ENCODE measurements around the gene RIMBP2. TPM values are rescaled to one million over a fixed set of nuclear protein-coding genes. Genes with fewer than 3 reads are reported as not detected.

The RIMBP2 gene
- total and polyA plus RNA-seq, 7 experiments from 2014 or later, result 0.05 TPM; not detected in 6

GRCh38 chr12:130517588-130517987, 198.5 kb downstream of the RIMBP2 start:
- H3K36me3 ChIP-seq (ENCODE audit: control insufficient read depth in 2 of 3, insufficient read depth in 3 of 3, low read length in 3 of 3), result no peaks in the 10 kb centered on the region
- Mint-ChIP-seq H3K9me3 (peaks cover 0 to 8% (median 4%) of the 10 kb centered on the region in 11 donors), H3K4me1 (no peaks in the 10 kb centered on the region), H3K36me3 (no peaks in the 10 kb centered on the region), H3K4me3 (no peak overlapping the region), H3K27me3 (peaks cover 0 to 46% (median 5%) of the 10 kb centered on the region in 5 donors), H3K27ac (no peak overlapping the region)
- POLR2A ChIA-PET, result no interaction called here
- CTCF ChIA-PET, result no interaction called here
- no peak overlapping the region for H3K27ac ChIP-seq (ENCODE audit: low read depth, low read length)
- DNase-seq, result no peak
- ATAC-seq, result no peak
- no peak overlapping the region for H3K4me3 ChIP-seq (ENCODE audit: low read length)
- no peaks in the 10 kb centered on the region for H3K4me1 ChIP-seq (ENCODE audit: control insufficient read depth in 2 of 2, insufficient read depth in 2 of 2, low read length in 2 of 2)
- H3K9me3 ChIP-seq (ENCODE audit: control insufficient read depth in 2 of 3, low read length in 3 of 3), result no peaks in the 10 kb centered on the region
- intact Hi-C loops (cut with micrococcal nuclease), result no loop called here
- no peaks in the 10 kb centered on the region for H3K27me3 ChIP-seq (ENCODE audit: control insufficient read depth in 2 of 2, insufficient read depth in 2 of 2, low read length in 2 of 2)

GRCh38 chr12:130514149-130514551, 201.9 kb downstream of the RIMBP2 start:
- DNase-seq, result no peak
- Mint-ChIP-seq H3K27me3 (peaks cover 0 to 35% (median 4%) of the 10 kb centered on the region in 5 donors), H3K36me3 (no peaks in the 10 kb centered on the region), H3K4me3 (no peak overlapping the region), H3K4me1 (no peaks in the 10 kb centered on the region), H3K27ac (no peak overlapping the region), H3K9me3 (peaks cover 0 to 8% (median 4%) of the 10 kb centered on the region in 11 donors)
- POLR2A ChIA-PET, result no interaction called here
- CTCF ChIA-PET, result no interaction called here
- no peak overlapping the region for H3K4me3 ChIP-seq (ENCODE audit: low read length)
- no peak for ATAC-seq
- no peaks in the 10 kb centered on the region for H3K9me3 ChIP-seq (ENCODE audit: control insufficient read depth in 2 of 3, low read length in 3 of 3)
- no peaks in the 10 kb centered on the region for H3K4me1 ChIP-seq (ENCODE audit: control insufficient read depth in 2 of 2, insufficient read depth in 2 of 2, low read length in 2 of 2)
- H3K27ac ChIP-seq (ENCODE audit: low read depth, low read length), result no peak overlapping the region
- H3K27me3 ChIP-seq (ENCODE audit: control insufficient read depth in 2 of 2, insufficient read depth in 2 of 2, low read length in 2 of 2), result no peaks in the 10 kb centered on the region
- intact Hi-C loops (cut with micrococcal nuclease), result no loop called here
- H3K36me3 ChIP-seq (ENCODE audit: control insufficient read depth in 2 of 3, insufficient read depth in 3 of 3, low read length in 3 of 3), result no peaks in the 10 kb centered on the region

GRCh38 chr12:130513556-130513955, 202.5 kb downstream of the RIMBP2 start:
- ChIA-PET POLR2A (no interaction called here), CTCF (no interaction called here)
- intact Hi-C loops (cut with micrococcal nuclease), result no loop called here
- Mint-ChIP-seq H3K4me1 (no peaks in the 10 kb centered on the region), H3K27ac (no peak overlapping the region), H3K4me3 (no peak overlapping the region), H3K27me3 (peaks cover 0 to 35% (median 4%) of the 10 kb centered on the region in 5 donors), H3K9me3 (peaks cover 0 to 8% (median 4%) of the 10 kb centered on the region in 11 donors), H3K36me3 (no peaks in the 10 kb centered on the region)
- Histone ChIP-seq H3K36me3 (ENCODE audit: control insufficient read depth in 2 of 3, insufficient read depth in 3 of 3, low read length in 3 of 3) (no peaks in the 10 kb centered on the region), H3K27ac (ENCODE audit: low read depth, low read length) (no peak overlapping the region), H3K4me1 (ENCODE audit: control insufficient read depth in 2 of 2, insufficient read depth in 2 of 2, low read length in 2 of 2) (no peaks in the 10 kb centered on the region), H3K9me3 (ENCODE audit: control insufficient read depth in 2 of 3, low read length in 3 of 3) (no peaks in the 10 kb centered on the region), H3K4me3 (ENCODE audit: low read length) (no peak overlapping the region), H3K27me3 (ENCODE audit: control insufficient read depth in 2 of 2, insufficient read depth in 2 of 2, low read length in 2 of 2) (no peaks in the 10 kb centered on the region)
- ATAC-seq (no peak), DNase-seq (no peak)

GRCh38 chr12:130511285-130511684, 204.8 kb downstream of the RIMBP2 start:
- Histone ChIP-seq H3K4me3 (ENCODE audit: low read length) (no peak overlapping the region), H3K36me3 (ENCODE audit: control insufficient read depth in 2 of 3, insufficient read depth in 3 of 3, low read length in 3 of 3) (no peaks in the 10 kb centered on the region), H3K27ac (ENCODE audit: low read depth, low read length) (no peak overlapping the region), H3K4me1 (ENCODE audit: control insufficient read depth in 2 of 2, insufficient read depth in 2 of 2, low read length in 2 of 2) (no peaks in the 10 kb centered on the region), H3K27me3 (ENCODE audit: control insufficient read depth in 2 of 2, insufficient read depth in 2 of 2, low read length in 2 of 2) (no peaks in the 10 kb centered on the region), H3K9me3 (ENCODE audit: control insufficient read depth in 2 of 3, low read length in 3 of 3) (no peaks in the 10 kb centered on the region)
- Mint-ChIP-seq H3K27ac (no peak overlapping the region), H3K4me1 (no peaks in the 10 kb centered on the region), H3K4me3 (no peak overlapping the region), H3K9me3 (peaks cover 0 to 6% (median 3%) of the 10 kb centered on the region in 11 donors), H3K36me3 (no peaks in the 10 kb centered on the region), H3K27me3 (peaks cover 0 to 25% (median 4%) of the 10 kb centered on the region in 5 donors)
- DNase-seq (no peak), ATAC-seq (no peak)
- POLR2A ChIA-PET, result no interaction called here
- intact Hi-C loops (cut with micrococcal nuclease), result no loop called here
- CTCF ChIA-PET, result no interaction called here

- Histone ChIP-seq H3K27me3 (ENCODE audit: control insufficient read depth in 2 of 2, insufficient read depth in 2 of 2, low read length in 2 of 2) (no peaks in the 10 kb centered on the region), H3K36me3 (ENCODE audit: control insufficient read depth in 2 of 3, insufficient read depth in 3 of 3, low read length in 3 of 3) (no peaks in the 10 kb centered on the region), H3K4me3 (ENCODE audit: low read length) (no peak overlapping the region), H3K4me1 (ENCODE audit: control insufficient read depth in 2 of 2, insufficient read depth in 2 of 2, low read length in 2 of 2) (no peaks in the 10 kb centered on the region), H3K9me3 (ENCODE audit: control insufficient read depth in 2 of 3, low read length in 3 of 3) (no peaks in the 10 kb centered on the region), H3K27ac (ENCODE audit: low read depth, low read length) (no peak overlapping the region)
- H3K4me3 Mint-ChIP-seq, result no peak overlapping the region
- ATAC-seq (no peak), DNase-seq (no peak)
- no peaks in the 10 kb centered on the region for H3K36me3 Mint-ChIP-seq
- H3K4me1 Mint-ChIP-seq, result no peaks in the 10 kb centered on the region
- CTCF ChIA-PET, result no interaction called here
- peaks cover 0 to 4% (median 0%) of the 10 kb centered on the region in 11 donors for H3K9me3 Mint-ChIP-seq
- POLR2A ChIA-PET, result no interaction called here
- peaks cover 0 to 14% (median 0%) of the 10 kb centered on the region in 5 donors for H3K27me3 Mint-ChIP-seq
- H3K27ac Mint-ChIP-seq, result no peak overlapping the region
- intact Hi-C loops (cut with micrococcal nuclease), result no loop called here
These were observed 206.6 kb downstream of the RIMBP2 start for GRCh38 chr12:130509454-130509853.

GRCh38 chr12:130508847-130509246, 207.3 kb downstream of the RIMBP2 start:
- no peak overlapping the region for H3K4me3 Mint-ChIP-seq
- no peak overlapping the region for H3K27ac Mint-ChIP-seq
- no peak for DNase-seq
- peaks cover 0 to 4% (median 0%) of the 10 kb centered on the region in 11 donors for H3K9me3 Mint-ChIP-seq
- no peaks in the 10 kb centered on the region for H3K36me3 ChIP-seq (ENCODE audit: control insufficient read depth in 2 of 3, insufficient read depth in 3 of 3, low read length in 3 of 3)
- H3K9me3 ChIP-seq (ENCODE audit: control insufficient read depth in 2 of 3, low read length in 3 of 3), result no peaks in the 10 kb centered on the region
- CTCF ChIA-PET, result no interaction called here
- H3K27ac ChIP-seq (ENCODE audit: low read depth, low read length), result no peak overlapping the region
- H3K4me1 Mint-ChIP-seq, result no peaks in the 10 kb centered on the region
- no peak overlapping the region for H3K4me3 ChIP-seq (ENCODE audit: low read length)
- intact Hi-C loops (cut with micrococcal nuclease), result no loop called here
- POLR2A ChIA-PET, result no interaction called here
- peaks cover 0 to 9% (median 0%) of the 10 kb centered on the region in 5 donors for H3K27me3 Mint-ChIP-seq
- H3K36me3 Mint-ChIP-seq, result no peaks in the 10 kb centered on the region
- no peak for ATAC-seq
- H3K27me3 ChIP-seq (ENCODE audit: control insufficient read depth in 2 of 2, insufficient read depth in 2 of 2, low read length in 2 of 2), result no peaks in the 10 kb centered on the region
- H3K4me1 ChIP-seq (ENCODE audit: control insufficient read depth in 2 of 2, insufficient read depth in 2 of 2, low read length in 2 of 2), result no peaks in the 10 kb centered on the region

- Mint-ChIP-seq H3K4me1 (no peaks in the 10 kb centered on the region), H3K4me3 (no peak overlapping the region), H3K9me3 (peaks cover 0 to 4% (median 0%) of the 10 kb centered on the region in 11 donors), H3K27ac (no peak overlapping the region), H3K36me3 (no peaks in the 10 kb centered on the region), H3K27me3 (peaks cover 0 to 5% (median 0%) of the 10 kb centered on the region in 5 donors)
- DNase-seq (no peak), ATAC-seq (no peak)
- Histone ChIP-seq H3K4me1 (ENCODE audit: control insufficient read depth in 2 of 2, insufficient read depth in 2 of 2, low read length in 2 of 2) (no peaks in the 10 kb centered on the region), H3K9me3 (ENCODE audit: control insufficient read depth in 2 of 3, low read length in 3 of 3) (no peaks in the 10 kb centered on the region), H3K27me3 (ENCODE audit: control insufficient read depth in 2 of 2, insufficient read depth in 2 of 2, low read length in 2 of 2) (no peaks in the 10 kb centered on the region), H3K4me3 (ENCODE audit: low read length) (no peak overlapping the region), H3K27ac (ENCODE audit: low read depth, low read length) (no peak overlapping the region), H3K36me3 (ENCODE audit: control insufficient read depth in 2 of 3, insufficient read depth in 3 of 3, low read length in 3 of 3) (no peaks in the 10 kb centered on the region)
- POLR2A ChIA-PET, result no interaction called here
- CTCF ChIA-PET, result no interaction called here
- intact Hi-C loops (cut with micrococcal nuclease), result no loop called here
These were observed 207.8 kb downstream of the RIMBP2 start for GRCh38 chr12:130508318-130508717.

All from naive thymus-derived CD4-positive, alpha-beta T cell (primary cell).